NCI-H82 (cell line): Measurements from ENCODE around the gene GSC.
"Not testable (repeated sequence)": the region's sequence is repeated elsewhere in the genome, so short reads cannot be mapped to it uniquely, and the experiment has no call there.

Experiments
- DNase-seq: peaks from one replicate; lab custom pipeline; 2025; lab: John Stamatoyannopoulos, UW

Gene GSC

GRCh38 chr14:94769391-94770250 lies at the start of gene GSC:
GSC (minus strand) TSS chr14:94770113; CDS start chr14:94770015, 98 bp downstream.
- DNase-seq, result peak; percentile 67

GRCh38 chr14:94819531-94819930 lies 49.6 kb upstream of the GSC start:
- DNase-seq, result no peak

GRCh38 chr14:94816113-94816512 lies 46.2 kb upstream of the GSC start:
- peak; percentile 34 for DNase-seq

- DNase-seq, result no peak
Measured at GRCh38 chr14:94805680-94806288, 35.9 kb upstream of the GSC start.

- no peak for DNase-seq
Measured at GRCh38 chr14:94801225-94801624, 31.3 kb upstream of the GSC start.

- DNase-seq, result not testable (repeated sequence)
Measured at GRCh38 chr14:94800764-94801163, 30.9 kb upstream of the GSC start.

GRCh38 chr14:94797887-94798286 lies 28.0 kb upstream of the GSC start:
- no peak for DNase-seq

GRCh38 chr14:94796278-94796677 lies 26.4 kb upstream of the GSC start:
- no peak for DNase-seq

GRCh38 chr14:94795372-94795771 lies 25.5 kb upstream of the GSC start:
- DNase-seq, result no peak

GRCh38 chr14:94793901-94794300 lies 24.0 kb upstream of the GSC start:
- no peak for DNase-seq

- no peak for DNase-seq
Measured at GRCh38 chr14:94787655-94788054, 17.7 kb upstream of the GSC start.

GRCh38 chr14:94787092-94787491 lies 17.2 kb upstream of the GSC start:
- DNase-seq, result no peak

GRCh38 chr14:94780536-94781399 lies 10.9 kb upstream of the GSC start:
- no peak for DNase-seq

- DNase-seq, result no peak
Measured at GRCh38 chr14:94779713-94780112, 9.8 kb upstream of the GSC start.

- peak; percentile 47 for DNase-seq
Measured at GRCh38 chr14:94775871-94776210, 5.9 kb upstream of the GSC start.

GRCh38 chr14:94775091-94775870 lies 5.4 kb upstream of the GSC start:
- peak; percentile 47 for DNase-seq

- no peak for DNase-seq
Measured at GRCh38 chr14:94774344-94775090, 4.6 kb upstream of the GSC start.

GRCh38 chr14:94773655-94774343 lies 3.9 kb upstream of the GSC start:
- no peak for DNase-seq

- no peak for DNase-seq
Measured at GRCh38 chr14:94773061-94773648, 3.2 kb upstream of the GSC start.

- DNase-seq, result no peak
Measured at GRCh38 chr14:94772548-94772947, 2.6 kb upstream of the GSC start.
